ENCODE data around the gene CACNA1S.

Gene CACNA1S

GRCh38 chr1:201115390-201115937 is 3.2 kb upstream of the CACNA1S start:
- DNase-seq (ENCODE audit: low read depth): no peak

DNA sequence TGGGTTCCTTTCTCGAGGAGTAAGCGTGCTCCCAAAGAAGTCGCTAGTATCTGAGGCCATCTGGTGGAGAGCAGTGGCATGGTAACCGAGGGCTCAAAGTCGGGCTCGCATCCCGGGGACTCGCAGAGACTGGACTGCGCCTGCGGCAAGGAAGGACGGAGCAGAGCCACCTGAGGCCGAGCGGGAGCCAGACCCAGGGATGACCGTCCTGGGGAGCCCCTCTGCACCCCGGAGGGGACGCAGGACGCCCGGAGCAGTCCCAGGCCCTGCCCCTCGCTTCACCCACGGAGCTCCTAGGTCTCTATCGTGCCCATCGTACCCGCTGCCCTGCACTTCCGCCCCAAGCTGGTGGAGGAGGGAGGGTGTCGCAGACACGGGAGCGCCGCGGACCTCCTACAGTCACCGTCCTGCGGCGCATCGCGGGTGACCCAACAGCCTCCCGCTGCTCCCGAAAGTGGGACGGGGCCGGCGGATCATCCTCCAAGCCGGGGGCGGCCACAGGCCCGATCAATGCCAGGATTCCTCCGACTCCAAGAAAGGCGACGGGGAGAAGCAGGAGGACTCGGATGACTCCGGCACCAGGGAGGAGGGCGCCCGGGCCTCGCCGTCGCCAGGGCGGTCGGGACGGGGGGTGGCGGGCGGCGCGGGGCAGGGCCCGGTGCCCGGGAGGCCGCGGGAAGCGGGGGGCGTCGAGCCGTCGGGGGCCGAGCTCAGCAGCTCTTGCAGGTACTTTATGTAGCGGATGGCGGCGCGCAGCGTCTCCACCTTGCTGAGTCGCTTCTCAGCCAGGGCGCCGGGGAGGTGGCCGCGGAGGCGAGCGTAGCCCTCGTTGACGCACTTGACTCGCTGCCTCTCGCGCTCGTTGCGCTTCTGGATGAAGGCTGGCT is 2.3 kb upstream of the CACNA1S start:
- peak; percentile 60 for DNase-seq (ENCODE audit: low read depth)

GRCh38 chr1:201113451-201114244 is 1.4 kb upstream of the CACNA1S start:
- DNase-seq (ENCODE audit: low read depth): no peak

DNA sequence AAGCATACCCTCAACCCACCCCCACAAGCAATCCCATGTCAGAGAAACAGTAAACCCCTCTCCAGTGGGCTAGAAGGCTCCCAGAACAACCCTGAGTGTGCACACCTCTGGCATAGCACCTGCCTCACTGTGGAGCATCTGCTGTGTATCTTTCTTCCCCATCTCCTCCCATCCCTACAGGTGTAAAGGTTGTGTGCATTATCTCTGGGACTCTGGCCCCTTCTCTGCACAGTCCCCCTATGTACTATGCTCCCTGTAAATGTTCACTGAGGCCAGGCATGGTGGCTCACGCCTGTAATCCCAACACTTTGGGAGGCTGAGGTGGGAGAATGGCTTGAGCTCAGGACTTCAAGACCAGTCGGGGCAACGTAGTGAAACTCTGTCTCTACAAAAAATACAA is 700 bp upstream of the CACNA1S start:
- DNase-seq (ENCODE audit: low read depth): no peak

DNA sequence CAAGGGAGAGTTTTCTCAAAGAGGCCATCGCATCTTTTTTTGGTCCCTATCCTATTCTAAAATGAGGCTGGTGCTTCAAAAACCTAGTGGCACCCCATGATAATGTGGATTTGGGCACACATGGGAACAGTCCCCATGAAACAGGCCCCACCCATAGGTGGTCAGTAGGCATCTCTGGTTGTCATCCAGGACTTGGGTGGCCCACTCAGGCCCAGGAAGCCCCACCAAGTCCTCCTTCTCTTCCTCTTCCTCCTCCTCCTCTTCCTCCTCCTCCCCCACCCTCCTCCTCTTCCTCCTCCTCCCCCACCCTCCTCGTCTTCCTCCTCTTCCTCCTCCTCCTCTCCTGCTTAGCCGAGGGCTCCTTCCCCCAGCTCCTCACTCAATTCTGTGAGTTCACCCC is 554 bp downstream of the CACNA1S start:
- no peak for DNase-seq (ENCODE audit: low read depth)

GRCh38 chr1:201111156-201111555 is 1.1 kb downstream of the CACNA1S start:
- no peak for DNase-seq (ENCODE audit: low read depth)

GRCh38 chr1:201110616-201111015 is 1.6 kb downstream of the CACNA1S start:
- DNase-seq (ENCODE audit: low read depth): no peak

DNA sequence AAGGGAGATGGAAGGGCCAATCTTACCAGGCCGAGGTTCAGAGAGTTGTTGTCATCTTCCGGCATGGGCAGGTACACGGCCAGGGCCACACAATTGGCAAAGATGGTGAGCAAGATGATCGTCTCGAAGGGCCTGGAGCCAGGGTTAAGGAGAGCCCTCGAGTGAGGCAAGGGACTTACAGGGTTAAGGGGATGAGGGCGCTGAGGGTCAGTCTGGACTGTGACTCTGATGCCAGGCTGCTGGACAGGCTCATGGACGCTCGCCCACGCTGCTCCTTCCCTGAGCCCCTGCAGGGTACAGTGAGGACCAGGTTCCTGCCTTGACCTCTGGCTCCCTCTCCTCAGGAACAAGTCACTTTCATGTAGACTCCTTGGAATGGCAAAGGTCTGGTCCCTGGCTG is 2.1 kb downstream of the CACNA1S start:
- DNase-seq (ENCODE audit: low read depth): no peak

- DNase-seq (ENCODE audit: low read depth): no peak
Observed at GRCh38 chr1:201109651-201110050, 2.6 kb downstream of the CACNA1S start.

DNA sequence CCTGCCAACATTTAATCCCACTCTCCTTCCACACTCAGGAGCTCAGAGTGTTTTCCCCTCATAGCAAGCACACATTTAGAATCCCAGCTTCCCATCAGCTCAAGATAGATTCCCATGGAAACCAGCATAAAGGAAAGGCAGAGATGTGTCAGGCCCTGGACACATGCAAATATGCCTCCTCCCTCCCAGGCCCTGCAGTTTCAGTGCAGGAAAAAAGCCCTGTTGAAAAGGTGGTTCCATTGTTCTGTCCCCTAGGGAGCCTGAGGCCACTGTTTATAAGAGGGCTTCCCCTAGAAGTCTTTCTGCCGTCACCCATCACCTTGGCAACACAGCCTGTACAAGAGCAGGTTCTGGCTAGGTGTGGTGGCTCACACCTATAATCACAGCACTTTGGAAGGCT is 3.6 kb downstream of the CACNA1S start:
- no peak for DNase-seq (ENCODE audit: low read depth)

- DNase-seq (ENCODE audit: low read depth): no peak
Observed at GRCh38 chr1:201105688-201106087, 6.5 kb downstream of the CACNA1S start.

DNA sequence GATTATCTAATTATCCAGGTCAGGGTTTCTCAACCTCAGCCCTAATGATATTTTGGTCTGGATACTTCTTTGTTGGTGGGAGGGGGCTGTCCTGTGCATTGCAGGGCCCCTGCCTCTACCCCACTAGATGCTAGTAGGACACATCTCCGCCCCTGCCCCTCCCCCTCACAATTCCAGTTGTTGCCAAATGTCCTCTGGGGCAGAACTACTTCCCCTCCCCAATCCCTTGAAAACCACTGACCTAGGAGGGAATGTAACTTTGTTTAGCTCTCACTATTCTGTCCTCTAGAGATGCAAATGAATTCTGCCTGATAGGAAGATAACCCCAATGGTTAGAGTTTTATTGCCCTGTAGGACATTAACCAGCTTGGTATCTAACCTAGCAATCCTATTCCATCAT is 8.1 kb downstream of the CACNA1S start:
- DNase-seq (ENCODE audit: low read depth): no peak

DNA sequence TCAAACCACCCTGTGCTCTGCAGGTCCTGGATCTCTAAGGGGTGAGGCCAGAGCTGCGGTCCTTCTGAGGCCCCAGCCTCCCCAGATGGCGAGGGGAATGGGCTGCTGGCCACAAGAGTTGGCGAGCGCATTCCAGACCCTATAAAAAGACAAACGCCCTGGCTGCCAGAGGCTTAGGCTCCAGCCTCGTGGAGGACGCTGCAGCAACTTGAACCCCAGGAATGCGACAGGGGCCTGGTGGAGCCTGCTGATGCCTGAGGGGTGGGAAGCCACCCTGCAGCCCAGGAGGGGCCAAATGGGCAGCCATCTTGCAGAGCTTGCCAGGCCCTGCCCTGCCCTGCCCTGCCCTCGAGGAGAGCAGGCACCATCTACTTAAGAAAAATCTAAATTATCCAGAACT is 8.6 kb downstream of the CACNA1S start:
- DNase-seq (ENCODE audit: low read depth): no peak

- no peak for DNase-seq (ENCODE audit: low read depth)
Observed at GRCh38 chr1:201100169-201100930, 11.9 kb downstream of the CACNA1S start.

DNA sequence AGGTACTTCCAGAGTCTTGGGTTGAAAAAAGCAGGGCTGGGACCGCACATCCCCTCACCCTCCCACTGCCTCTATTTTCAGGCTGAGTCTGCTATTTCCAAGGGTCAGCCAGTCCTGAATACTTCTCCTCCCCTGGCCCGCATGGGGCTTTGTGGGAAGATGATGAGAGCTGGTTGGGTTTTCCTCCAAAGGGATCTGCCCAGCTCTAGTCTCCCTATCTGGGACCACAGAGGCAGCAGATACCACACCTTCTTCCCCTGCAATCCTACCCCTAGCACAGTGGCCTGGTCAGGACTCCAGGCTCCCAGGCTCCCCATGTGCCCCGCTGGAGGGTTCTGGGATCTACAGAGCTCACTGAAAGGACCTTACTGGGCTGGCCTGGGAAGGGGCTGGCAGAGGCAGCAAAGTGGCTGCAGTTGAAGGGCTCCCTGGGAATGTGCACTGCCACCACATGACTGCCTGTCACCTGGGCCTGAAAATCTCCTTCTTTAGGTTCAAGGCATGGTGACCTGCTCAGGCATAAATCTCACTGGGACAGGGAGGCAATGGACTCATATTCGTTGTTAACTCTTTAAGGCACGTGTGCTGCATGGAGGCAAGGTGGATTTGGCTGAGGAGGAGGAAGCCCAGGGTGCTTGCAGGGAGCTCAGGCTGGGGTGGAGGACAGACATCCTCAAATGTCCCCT is 13.1 kb downstream of the CACNA1S start:
- no peak for DNase-seq (ENCODE audit: low read depth)

- DNase-seq (ENCODE audit: low read depth): no peak
Observed at GRCh38 chr1:201096977-201097856, 15.0 kb downstream of the CACNA1S start.

DNA sequence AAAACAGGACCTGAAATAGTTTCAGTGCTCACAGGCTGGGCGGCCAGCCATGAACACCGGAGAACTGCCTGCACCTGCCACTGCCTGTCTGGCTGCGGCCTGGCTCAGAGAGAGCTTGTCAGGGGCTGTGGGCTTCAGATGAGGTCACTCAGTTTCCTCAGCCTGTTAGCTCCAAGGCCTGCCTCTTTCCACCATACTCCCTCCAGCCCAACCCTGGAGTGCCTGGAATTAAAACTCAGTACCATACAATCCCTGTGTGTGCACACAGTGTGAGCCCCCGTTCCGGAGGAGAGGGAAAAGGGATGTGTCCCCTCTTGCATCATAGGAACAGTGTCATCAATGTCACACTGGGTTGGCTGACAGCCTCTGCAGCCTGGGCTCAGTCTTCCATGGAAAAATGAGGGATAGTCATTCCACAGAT is 16.2 kb downstream of the CACNA1S start:
- DNase-seq (ENCODE audit: low read depth): no peak

GRCh38 chr1:201095581-201095980 is 16.6 kb downstream of the CACNA1S start:
- DNase-seq (ENCODE audit: low read depth): no peak

DNA sequence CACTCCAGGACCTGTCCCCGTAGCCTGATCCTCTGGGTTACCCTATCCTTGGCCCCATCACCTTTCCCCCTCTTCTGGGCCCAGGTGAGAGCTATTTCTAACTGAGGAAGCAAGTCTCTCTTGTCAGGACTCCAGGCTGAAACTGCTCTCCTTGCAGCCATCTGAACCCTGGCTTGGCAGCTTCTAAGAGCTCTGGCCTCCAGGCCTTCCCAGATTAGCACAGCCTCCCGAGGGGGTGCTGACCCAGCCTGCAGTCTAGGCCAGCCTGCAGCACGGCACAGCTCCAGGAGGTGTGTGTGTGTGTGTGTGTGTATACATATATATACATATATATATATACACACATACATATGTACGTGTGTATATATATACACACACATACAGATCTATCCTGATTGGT is 17.4 kb downstream of the CACNA1S start:
- DNase-seq (ENCODE audit: low read depth): no peak

DNA sequence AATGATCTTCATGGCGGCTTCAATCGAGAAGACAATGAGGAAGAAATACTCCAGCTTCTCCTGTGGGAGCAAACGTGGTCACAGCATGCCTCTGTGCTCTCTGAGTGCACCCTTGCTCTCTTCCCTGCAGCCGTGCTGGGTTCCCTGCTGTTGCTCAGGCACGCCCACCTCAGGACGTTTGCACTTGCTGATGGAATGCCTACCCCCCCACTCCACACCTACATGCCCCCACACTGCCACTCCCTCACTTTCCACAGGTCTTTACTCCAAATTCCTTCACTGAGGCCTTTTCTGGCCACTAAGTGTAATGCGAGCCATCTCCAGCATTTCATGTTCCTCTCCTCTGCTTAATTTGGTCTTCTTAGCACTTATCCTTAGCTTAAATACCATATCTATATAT is 18.3 kb downstream of the CACNA1S start:
- DNase-seq (ENCODE audit: low read depth): no peak

GRCh38 chr1:201093561-201093960 is 18.7 kb downstream of the CACNA1S start:
- DNase-seq (ENCODE audit: low read depth): no peak

Measured in activated T-helper 9 cell treated with anti-CD3 and anti-CD28 coated beads, Interleukin-2, amount 50 U/mL, for 16 hours (primary cell).